DMS 273 treated with DMSO at 0.1 percent for 48 hours (cell line): ENCODE measurements around the gene C16orf87.
"Not testable (repeated sequence)": the region's sequence is repeated elsewhere in the genome, so short reads cannot be mapped to it uniquely, and the experiment has no call there.

Experiments
- DNase-seq: peaks from one replicate; lab custom pipeline; 2025; lab: John Stamatoyannopoulos, UW

C16orf87 gene

DNA sequence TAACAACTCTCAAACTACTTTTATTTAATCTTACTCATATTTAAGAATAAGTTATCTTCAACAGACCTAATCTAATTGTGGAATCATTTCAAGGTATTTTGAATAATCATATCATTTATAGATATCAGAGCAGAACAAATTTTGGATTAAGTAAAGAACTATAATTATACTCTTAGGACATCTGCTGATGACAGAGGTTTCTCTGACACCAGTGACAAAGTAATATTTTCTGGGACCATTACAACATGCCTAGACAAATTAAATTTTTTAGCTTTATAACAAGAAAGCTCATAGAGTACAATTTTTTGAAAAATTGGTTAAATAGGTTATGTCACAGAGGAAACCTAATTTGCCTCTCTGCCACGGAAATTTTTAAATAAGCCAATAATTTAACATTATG is 30.5 kb downstream of the C16orf87 start:
- no peak for DNase-seq

DNA sequence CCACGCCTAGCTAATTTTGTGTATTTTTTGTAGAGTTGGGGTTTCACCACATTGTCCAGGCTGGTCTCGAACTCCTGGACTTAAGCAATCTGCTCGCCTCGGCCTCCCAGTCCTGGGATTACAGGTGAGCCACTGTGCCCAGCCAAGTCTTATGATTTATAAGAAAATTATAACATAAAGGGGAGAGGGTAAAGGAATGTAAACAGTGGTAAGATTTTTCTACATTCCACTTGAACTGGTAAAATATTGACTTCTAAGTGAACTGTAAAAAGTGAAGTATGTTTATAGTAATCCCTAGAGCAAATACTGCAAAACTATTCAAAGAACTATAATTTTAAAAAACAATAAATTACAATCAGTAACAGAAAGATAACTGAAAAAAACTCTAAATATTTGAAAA is 33.5 kb downstream of the C16orf87 start:
- no peak for DNase-seq

DNA sequence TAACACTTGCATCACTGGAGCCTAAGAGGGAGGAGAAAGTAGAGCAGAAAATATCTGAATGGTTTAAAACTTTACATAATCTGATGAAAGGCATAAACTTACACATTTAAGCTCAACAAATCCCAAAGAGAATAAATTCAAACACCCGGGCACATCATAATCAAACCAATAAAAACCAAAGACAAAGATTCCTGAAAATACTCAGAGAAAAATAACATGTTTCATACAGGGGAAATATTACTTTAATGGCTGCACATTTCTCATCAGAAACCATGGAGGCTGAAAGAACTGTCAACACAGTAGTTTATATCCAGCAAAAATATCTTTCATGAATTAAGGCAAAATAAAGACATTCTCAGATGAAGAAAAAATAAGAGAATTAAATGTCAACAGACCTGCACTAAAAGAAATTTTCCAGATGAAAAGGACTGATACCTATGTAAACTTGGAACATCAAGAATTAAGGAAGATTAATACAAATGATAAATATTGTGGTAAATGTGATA is 34.2 kb downstream of the C16orf87 start:
- no peak for DNase-seq

DNA sequence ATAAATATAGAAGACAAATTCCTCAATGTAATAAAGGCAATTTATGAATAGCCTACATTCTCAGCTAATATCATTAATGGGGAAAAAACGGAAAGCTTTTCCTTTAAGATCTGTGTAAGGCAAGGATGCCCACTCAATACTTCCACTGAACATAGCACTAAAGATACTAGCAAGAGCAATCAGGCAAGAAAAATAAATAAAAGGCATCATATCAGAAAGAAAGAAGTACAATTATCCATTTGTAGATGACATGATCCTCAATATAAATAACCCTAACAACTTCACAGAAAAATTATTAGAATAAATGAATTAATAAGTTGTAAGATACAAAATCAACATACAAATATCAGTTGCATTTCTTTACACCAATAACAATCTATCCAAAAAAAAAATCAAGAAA is 37.1 kb downstream of the C16orf87 start:
- no peak for DNase-seq

DNA sequence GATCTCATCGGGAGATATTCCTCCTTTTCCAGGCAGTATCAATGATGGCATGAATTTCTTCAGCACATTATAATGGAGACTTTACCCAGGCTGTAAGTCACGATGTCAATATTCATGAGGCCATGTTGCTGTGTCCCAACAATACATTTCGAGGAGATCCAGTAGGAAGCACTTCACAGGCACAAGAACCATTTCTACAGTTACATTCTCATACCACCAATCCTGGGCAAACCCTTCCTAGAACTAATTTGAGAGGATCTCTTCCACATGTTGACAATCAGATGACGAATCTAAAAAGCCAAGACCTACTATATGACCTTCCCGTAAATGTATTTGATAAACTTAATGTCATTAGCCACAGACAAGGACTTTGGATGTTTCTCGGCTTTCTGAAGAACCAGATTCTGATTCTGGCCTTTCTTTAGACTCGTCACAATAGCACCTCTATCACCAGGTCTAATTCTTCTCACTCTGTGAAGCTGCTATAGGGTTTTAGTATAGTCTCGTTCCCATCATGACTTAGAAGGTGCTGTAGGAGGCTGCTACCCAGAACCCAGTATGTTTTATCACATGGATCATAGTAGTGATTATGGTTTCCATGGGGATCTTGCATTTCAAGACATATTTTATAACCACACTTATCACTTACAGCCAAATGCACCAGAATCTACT is 40.2 kb downstream of the C16orf87 start:
- no peak for DNase-seq

DNA sequence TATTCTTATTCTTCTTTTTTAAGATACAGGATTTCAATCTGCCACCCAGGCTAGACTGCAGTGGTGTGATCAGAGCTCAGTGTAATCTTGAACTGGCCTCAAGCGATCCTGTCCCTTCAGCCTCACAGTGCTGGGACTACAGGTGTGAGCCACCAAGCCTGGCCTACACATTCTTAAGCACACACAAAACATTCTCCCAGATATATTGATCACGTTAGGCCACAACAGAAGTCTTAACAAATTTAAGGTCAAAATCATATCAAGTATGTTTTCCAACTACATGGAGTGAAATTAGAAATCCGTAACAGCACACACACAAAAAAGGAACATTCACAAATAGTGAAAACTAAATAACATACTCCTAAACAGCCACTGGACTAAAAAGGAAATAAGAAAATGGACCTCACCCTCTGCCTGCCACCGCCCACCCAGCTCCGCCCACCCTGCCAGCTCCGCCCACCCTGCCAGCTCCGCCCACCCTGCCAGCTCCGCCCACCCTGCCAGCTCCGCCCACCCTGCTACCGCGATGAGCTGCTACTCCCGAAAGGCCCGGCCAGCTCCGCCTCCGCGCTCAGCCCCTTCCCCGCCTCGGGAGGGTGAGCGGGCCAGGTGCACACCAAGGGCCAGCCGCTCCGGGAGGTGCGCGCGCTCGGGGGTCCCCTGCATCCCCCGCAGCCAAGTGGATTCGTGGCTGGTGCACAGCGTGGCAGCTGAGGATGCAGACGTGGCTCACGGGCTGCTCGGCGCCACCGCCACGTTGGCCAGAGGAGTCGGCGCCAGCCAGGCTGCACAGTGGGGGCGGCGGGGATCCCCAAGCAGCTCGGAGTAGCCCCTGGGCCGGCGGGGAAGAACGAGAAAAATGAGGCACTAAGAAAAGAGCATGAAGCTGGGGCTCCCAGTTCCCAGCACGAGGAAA is 41.2 kb downstream of the C16orf87 start:
- no peak for DNase-seq

DNA sequence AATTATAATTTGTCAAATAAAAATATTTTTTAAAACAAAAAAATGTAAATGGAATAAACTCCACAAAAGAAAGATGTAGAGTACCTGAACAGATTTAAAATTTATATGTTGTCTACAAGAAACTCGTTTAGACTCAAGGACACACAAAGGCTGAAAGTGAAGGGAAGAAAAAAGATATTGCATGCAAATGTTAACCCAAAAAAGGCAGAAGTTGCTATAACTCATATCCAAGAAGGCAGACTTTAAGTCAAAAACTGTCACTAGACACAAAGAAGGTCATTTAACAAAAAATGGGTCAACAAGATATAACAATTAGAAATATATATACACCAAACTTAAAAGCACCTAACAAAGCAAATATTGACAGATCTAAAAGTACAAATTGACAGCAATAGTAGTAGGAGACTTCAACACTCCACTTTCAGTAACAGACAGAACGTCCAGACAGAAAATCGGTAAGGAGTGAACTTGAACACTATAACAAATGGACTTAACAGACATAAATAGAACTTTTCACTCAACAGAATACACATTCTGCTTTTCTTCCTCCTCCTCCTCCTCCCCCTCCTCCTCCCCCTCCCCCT is 42.0 kb downstream of the C16orf87 start:
- DNase-seq, result no peak

DNA sequence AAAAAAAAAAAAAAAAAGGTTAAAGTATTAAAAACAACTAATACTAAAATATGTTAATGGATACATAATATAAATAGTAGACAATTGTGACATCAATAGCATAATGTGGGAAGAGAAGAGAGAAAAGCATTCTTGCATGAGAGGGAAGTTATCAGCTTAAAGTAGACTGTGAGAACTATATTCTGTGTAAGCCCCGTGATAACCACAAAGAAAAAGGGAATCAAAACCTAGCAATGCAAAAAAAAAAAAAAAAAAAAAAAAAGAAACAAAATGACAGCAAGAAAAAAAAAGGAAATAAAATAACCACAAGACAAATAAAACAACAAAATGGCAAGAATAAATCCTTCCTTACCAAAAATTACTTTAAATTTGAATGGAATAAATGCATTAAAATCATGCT is 43.1 kb downstream of the C16orf87 start:
- no peak for DNase-seq

DNA sequence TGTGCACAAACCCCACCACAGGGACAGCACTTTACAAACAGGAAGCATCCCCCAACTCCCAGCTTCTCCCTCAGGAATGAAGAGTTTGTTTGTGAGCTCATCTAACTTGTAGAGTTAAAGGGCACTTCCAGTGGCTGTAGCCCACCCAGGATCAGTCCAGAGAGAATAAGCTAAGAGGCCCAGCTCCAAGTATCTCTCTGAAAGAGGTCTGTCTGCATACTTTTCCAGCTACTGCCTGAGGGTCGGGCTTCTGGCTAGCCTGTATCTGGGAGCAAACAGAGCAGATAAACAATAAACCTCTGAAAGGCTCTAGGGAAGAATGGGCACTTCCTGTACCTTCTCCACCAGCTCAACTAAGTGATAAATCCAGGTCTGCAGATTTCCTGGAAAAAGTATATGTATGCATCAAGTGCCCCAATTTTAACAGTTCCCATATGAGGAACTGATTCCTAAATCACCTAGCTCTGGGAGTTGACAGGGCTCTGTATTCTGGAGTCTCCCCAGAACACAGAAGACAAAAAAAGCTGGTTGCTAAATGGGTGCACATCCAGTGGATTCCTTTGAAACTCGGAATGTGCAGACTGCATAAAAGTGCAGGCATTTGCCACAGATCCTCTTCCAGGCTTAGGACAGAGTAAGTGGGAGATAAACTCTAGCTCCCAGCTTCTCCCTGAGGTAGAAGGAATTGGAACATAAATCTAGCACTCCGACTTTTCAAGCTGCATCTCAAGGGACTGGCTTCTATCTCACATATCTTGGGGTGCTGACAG is 45.7 kb downstream of the C16orf87 start:
- DNase-seq, result no peak

DNA sequence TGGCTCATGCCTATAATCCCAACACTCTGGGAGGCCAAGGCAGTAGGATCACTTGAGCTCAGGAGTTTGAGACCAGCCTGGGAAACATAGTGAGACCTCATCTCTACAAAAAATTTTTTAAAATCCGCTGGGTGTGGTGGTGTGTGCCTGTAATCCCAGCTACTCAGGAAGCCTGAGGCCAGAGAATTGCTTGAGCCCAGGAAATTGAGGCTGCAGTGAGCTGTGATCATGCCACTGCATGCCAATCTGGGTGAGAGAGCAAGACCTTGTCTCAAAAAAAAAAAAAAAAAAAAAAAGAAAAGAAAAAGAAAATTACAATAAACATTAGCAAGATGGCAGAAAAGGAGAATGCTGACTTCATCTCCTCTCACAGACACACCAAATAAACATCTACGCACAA is 46.4 kb downstream of the C16orf87 start:
- not testable (repeated sequence) for DNase-seq

DNA sequence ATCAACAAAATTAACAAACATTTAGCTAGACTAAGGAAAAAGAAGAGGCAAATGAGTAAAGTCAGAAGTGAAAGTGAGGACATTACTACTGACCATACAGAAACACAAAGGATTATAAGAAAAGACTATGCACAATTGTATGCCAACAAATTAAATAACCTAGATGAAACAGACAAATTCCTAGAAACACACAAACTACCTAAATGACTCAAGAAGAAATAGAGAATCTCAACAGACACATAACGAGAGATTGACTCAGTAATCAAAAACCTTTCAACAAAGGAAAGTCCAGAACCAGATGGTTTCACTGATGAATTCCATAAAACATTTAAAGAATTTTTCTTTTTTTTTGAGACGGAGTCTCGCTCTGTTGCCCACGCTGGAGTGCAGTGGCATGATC is 47.2 kb downstream of the C16orf87 start:
- DNase-seq, result no peak

DNA sequence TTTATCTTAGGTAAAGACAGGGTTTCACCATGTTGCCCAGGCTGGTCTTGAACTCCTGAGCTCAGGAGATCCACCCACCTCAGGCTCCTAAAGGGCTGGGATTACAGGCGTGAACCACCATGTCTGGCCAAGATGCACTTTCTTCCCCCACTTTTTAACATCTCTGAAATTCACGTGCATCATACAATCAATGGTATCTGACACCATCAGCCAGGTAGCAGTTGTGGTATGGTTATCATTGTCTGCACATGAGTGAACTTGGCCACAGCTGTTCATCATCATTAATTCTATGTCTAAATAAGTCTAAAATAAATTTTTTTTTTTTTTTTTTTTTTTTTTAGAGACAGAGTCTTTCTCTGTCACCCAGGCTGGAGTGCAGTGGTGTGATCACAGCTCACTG is 48.7 kb downstream of the C16orf87 start:
- DNase-seq, result no peak

DNA sequence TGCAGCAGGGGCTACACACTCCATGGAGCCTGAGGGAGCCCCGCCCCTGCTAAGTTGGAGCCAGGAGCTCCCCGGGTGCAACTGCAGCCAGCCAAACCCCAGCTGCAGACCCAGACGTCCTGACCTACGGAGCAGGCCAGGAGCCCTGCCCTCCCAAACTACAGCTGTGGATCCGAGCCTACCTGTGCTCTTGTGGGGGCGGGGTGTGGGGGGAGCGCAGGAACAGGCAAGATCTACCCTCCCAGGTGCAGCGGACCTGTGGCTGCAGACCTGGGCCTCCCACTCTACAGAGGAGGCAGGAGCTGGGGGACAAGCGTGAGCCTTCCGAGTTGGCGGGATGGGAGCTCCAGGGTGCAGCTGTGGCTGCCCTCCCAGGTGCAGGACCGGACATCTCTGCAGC is 53.2 kb downstream of the C16orf87 start:
- DNase-seq, result no peak

DNA sequence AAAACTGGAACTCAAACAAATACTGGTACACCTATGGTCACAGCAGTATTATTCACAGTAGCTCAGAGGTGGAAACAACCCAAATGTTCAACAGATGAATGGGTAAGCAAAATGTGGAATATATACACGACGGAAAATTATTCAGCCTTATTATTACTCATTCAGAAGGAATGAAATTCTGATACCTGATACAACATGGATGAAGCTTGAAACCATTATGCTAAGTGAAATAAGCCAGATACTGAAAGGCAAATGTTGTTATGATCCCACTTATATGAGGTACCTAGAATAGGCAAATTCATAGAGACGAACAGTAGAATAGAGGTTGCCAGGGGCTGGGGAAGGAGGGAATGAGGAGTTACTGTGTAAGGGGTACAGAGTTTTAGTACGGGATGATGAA is 55.8 kb downstream of the C16orf87 start:
- DNase-seq, result no peak

DNA sequence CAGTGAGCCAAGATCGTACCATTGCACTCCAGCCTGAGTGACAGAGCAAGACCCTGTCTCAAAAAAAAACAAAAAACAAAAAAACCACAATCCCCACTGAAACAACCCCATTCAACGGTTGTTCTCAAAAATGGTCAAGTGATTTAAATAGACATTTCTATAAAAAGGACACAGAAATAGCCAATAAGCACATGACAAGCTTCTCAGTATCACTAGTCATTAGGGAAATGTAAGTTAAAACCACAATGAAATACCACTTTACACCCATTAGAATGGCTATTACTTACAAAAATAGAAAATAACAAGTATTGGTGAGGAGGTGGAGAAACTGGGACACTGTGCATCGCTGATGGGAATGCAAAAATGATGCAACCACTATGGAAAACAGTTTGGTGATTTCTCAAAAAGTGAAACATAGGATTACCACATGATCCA is 56.2 kb downstream of the C16orf87 start:
- DNase-seq, result no peak

DNA sequence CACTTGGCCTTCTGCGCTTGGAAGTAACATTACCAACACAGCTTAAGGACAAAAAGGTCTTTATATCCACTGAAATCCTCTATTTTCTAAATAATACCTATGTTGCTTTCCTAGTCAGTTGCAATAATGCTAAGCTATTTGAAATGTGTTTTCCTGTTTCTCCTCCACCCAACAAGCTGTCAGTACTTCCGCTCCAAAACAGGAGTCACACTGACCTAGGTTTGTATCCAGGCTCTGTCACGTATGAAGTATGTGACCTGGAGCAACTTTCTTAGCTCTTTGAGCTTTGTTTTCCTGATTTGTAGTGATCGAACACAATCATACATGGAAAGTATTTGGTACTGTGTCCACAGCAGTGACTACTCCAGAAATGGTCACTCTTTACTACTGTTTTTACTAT is 58.5 kb downstream of the C16orf87 start:
- DNase-seq, result no peak

DNA sequence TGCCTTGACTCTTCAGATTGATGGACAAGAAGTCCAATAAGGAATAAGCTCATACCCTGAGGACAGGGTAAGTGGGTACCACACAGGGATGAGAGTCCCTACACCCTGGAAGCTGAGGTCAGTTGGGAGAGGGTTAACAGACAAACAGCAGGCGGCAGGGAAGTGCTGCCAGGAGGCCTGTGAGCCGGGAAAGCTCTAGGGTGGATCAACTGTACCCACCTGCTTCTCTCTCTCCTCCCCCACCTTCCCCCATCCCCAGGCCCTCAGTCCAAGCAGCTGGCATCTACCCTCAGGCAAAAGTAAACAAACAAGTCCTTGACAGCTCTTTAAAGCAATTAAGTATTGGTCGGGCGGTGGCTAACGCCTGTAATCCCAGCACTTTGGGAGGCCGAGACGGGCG is 62.2 kb downstream of the C16orf87 start:
- DNase-seq, result no peak

DNA sequence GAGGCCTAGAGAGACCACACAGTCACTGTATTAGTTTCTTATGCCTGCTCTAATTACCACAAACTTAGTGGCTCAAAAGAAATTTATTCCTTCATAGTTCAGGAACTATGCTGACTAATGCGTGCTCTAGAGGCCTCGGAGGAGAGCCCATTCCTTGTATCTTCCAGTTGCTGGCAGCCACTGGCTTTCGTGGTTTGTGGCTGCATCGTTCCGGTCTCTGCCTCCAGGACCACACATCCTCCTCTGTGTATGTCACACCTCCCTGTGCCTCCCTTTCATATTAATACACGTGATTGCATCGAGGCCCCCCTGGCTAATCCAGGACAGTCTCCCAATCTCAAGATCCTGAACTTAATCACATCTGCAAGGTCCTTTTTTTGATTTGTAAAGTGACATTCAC is 65.9 kb downstream of the C16orf87 start:
- no peak for DNase-seq

DNA sequence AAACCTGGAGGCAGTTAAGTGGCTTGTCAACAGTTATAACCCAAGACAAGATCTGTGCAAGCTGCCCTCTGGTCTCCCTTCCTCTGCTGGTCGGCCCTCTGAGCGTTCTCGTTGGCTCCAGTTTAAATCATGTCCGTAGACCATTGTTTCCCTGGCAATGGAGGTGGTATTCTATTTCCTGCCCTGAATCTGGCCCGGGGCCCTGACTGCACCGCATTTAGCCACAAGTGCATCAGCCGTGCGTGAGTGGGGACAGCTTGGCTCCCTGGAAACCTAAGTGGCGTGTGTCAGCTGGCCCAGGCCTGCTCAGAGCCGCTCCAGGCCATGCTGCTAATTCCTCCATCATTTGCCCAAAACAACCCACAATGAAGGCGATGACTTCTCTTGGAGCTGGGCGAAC is 67.8 kb downstream of the C16orf87 start:
- DNase-seq, result no peak

DNA sequence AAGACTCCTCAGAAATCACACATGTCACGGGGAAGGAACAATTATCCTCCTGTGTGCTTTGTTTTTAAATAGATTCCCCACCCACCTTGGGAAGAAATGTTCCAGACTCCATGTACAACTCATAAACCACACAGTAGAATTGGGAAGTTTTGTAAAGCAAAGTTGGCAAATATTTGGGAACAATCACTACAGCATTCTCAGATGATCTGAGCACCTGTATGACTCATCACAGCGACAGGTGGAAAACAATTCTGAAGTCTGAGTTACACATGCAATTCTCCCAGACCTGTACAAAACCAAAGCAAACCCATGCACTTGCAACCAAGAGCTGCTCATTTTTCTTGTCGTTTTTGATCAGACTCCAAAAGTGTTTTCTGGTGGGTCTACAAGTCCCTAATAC is 68.4 kb downstream of the C16orf87 start:
- DNase-seq, result no peak

DNA sequence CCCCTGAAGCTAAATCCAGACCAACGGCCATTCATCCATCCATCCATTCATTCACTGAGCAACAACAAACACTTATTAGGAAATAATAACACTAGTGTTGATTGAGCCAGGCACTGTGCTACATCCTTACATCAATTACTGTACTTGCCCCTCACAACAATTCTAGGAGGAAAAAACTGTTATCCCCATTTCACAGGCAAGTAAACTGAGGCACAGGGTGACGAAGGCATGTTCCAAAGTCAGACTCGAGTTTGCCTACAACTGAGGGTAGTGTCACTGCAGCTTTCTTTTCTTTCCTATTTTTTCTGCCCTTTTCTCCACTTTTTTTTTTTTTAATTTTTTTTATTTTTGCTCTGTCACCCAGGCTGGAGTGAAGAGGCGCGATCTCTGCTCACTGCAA is 71.7 kb downstream of the C16orf87 start:
- no peak for DNase-seq
